HG02588 (cell line): ENCODE results near the gene CCDC78.

Experiments used
- ATAC-seq: cut with Tn5 transposase; IDR thresholded peaks from one replicate; pipeline ENCODE4 v1.9.1; 2021; ENCODE audit warnings: mild to moderate bottlenecking, moderate library complexity; ENCODE audit not compliant: unreplicated experiment

CCDC78 gene

GRCh38 chr16:726438-727290, at the start of gene CCDC78, which contains the start of gene HAGHL:
Gene CCDC78 (minus strand): TSS chr16:726443. CDS start chr16:726367, 76 bp downstream.
Gene HAGHL (plus strand): TSS chr16:727106. CDS start chr16:727510, 404 bp downstream.
- ATAC-seq = no peak

- no peak for ATAC-seq
Observed at GRCh38 chr16:775236-775796, 49.1 kb upstream of the CCDC78 start.

GRCh38 chr16:774086-775001, 48.1 kb upstream of the CCDC78 start:
- no peak for ATAC-seq

- no peak for ATAC-seq
Observed at GRCh38 chr16:772959-773358, 46.7 kb upstream of the CCDC78 start.

- no peak for ATAC-seq
Observed at GRCh38 chr16:770411-770810, 44.2 kb upstream of the CCDC78 start.

- no peak for ATAC-seq
Observed at GRCh38 chr16:769934-770333, 43.7 kb upstream of the CCDC78 start.

GRCh38 chr16:769184-769784, 43.0 kb upstream of the CCDC78 start:
- no peak for ATAC-seq

GRCh38 chr16:768428-768827, 42.2 kb upstream of the CCDC78 start:
- no peak for ATAC-seq

- no peak for ATAC-seq
Observed at GRCh38 chr16:767743-768235, 41.5 kb upstream of the CCDC78 start.

GRCh38 chr16:766820-767640, 40.8 kb upstream of the CCDC78 start:
- no peak for ATAC-seq

GRCh38 chr16:766008-766819, 40.0 kb upstream of the CCDC78 start:
- ATAC-seq = no peak

- no peak for ATAC-seq
Observed at GRCh38 chr16:765488-765865, 39.2 kb upstream of the CCDC78 start.

GRCh38 chr16:764848-765487, 38.7 kb upstream of the CCDC78 start:
- ATAC-seq = no peak

GRCh38 chr16:764184-764750, 38.0 kb upstream of the CCDC78 start:
- ATAC-seq = no peak

GRCh38 chr16:763369-764183, 37.3 kb upstream of the CCDC78 start:
- no peak for ATAC-seq

GRCh38 chr16:762595-763268, 36.5 kb upstream of the CCDC78 start:
- ATAC-seq = no peak
